ENCODE results near the gene ADTRP. TPM values are rescaled to one million over a fixed set of nuclear protein-coding genes. Genes with fewer than 3 reads are reported as not detected.
A peak's percentile ranks its signal among the peaks of the same experiment; 100 is the strongest.

The ADTRP gene
- total RNA-seq, 1 donor from 2014 or later: 0.33 TPM

DNA sequence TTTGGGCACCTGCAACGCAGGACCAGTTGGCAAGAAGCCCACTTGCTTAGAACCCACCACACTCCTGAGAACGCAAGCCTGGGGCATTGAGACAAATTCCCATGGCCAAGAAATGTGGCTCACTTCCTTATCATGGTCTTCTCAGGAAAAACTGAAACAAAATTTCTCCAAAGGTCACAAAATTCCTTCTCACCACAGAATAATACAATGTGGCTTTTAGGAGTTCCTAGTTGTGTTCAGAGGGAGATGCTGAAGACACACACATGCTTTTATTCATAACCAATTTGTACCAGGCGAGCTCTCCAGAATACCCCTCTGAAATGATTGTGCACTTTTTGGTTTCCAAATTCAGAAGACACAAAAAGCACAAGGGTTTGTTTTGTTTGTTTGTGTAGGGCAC is 31.6 kb downstream of the ADTRP start:
- Histone ChIP-seq H3K27me3 (ENCODE audit: low read depth) (no peaks in the 10 kb centered on the region), H3K9me3 (replicated peaks) (no peaks in the 10 kb centered on the region), H3K4me1 (peaks cover 21% of the 10 kb centered on the region), H3K27ac (replicated peaks) (no peak overlapping the region), H3K36me3 (no peaks in the 10 kb centered on the region), H3K4me3 (no peak overlapping the region)
- DNase-seq: no peak
- TF ChIP-seq, protein P1, sequence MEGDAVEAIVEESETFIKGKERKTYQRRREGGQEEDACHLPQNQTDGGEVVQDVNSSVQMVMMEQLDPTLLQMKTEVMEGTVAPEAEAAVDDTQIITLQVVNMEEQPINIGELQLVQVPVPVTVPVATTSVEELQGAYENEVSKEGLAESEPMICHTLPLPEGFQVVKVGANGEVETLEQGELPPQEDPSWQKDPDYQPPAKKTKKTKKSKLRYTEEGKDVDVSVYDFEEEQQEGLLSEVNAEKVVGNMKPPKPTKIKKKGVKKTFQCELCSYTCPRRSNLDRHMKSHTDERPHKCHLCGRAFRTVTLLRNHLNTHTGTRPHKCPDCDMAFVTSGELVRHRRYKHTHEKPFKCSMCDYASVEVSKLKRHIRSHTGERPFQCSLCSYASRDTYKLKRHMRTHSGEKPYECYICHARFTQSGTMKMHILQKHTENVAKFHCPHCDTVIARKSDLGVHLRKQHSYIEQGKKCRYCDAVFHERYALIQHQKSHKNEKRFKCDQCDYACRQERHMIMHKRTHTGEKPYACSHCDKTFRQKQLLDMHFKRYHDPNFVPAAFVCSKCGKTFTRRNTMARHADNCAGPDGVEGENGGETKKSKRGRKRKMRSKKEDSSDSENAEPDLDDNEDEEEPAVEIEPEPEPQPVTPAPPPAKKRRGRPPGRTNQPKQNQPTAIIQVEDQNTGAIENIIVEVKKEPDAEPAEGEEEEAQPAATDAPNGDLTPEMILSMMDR (IDR thresholded peaks at IDR 0.05; ENCODE audit: borderline replicate concordance): no peak
- intact Hi-C loops (cut with micrococcal nuclease): no loop called here

DNA sequence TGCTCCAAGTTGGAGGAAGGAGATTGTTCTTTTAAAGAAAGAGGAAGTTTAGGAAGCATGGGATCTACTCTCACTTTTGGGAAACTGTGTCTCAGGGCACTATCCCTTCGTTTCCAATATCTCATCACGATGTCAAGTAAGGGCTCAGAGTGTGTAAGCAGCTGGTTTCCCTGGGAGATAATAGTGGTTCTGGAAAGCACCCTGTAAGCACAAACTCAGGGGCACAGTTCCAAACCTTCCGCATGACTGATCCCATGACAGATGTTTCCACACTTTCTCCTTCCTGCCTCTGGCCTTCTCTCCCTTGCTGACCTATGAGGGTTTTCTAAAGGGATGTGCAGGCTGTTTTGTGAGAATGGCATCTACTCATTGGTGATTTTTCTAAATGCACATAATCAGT is 33.9 kb downstream of the ADTRP start:
- no peak overlapping the region for H3K4me3 ChIP-seq
- peak overlapping the region; percentile 71 for H3K27ac ChIP-seq (replicated peaks)
- intact Hi-C loops (cut with micrococcal nuclease): no loop called here
- H3K9me3 ChIP-seq (replicated peaks): no peaks in the 10 kb centered on the region
- peak; percentile 45 for DNase-seq
- H3K27me3 ChIP-seq (ENCODE audit: low read depth): no peaks in the 10 kb centered on the region
- H3K4me1 ChIP-seq: peaks cover 21% of the 10 kb centered on the region
- TF ChIP-seq, protein P1 (IDR thresholded peaks at IDR 0.05; ENCODE audit: borderline replicate concordance): no peak
- no peaks in the 10 kb centered on the region for H3K36me3 ChIP-seq

DNA sequence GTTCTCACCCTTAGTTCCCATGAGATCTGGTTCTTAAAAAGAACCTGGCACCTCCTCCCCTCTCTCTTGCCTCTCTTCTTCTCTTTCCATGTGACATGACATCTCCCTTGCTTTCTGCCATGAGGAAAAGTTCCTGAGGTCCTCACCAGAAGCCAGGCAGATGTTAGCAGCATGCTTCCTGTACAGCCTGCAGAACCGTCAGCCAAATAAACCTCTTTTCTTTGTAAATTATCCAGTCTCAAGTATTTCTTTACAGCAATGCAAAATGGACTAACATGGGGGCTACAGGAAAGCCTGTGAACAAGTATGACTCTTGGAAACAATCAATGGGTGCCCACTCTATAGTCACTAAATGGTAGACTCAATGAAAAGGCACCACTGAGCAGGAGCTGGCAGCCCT is 34.5 kb downstream of the ADTRP start:
- intact Hi-C loops (cut with micrococcal nuclease): no loop called here
- Histone ChIP-seq H3K9me3 (replicated peaks) (no peaks in the 10 kb centered on the region), H3K36me3 (no peaks in the 10 kb centered on the region), H3K4me1 (peaks cover 21% of the 10 kb centered on the region), H3K27ac (replicated peaks) (peak overlapping the region; percentile 71), H3K27me3 (ENCODE audit: low read depth) (no peaks in the 10 kb centered on the region), H3K4me3 (no peak overlapping the region)
- TF ChIP-seq, protein P1 (IDR thresholded peaks at IDR 0.05; ENCODE audit: borderline replicate concordance): no peak
- DNase-seq: no peak

DNA sequence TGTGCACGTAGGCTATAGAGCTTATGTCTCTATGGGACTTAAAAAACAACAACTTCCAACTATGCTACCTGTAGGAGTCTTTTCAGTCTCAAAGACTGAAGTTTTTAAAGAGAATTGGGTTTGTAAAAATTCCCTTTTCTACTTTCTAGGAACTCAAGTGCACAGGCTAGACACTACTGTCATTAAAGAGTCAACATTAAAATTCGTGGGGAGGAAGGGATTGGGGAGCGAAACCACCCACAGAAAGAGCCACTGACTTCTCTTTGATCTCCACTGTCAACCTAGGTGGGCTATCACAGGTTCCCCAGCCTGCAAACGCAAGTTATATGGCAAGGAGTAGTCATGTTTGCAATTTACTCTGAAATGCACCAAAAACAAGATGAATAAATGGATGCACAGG is 37.7 kb downstream of the ADTRP start:
- no peaks in the 10 kb centered on the region for H3K36me3 ChIP-seq
- no peak overlapping the region for H3K27ac ChIP-seq (replicated peaks)
- TF ChIP-seq, protein P1 (IDR thresholded peaks at IDR 0.05; ENCODE audit: borderline replicate concordance): no peak
- intact Hi-C loops (cut with micrococcal nuclease): no loop called here
- H3K27me3 ChIP-seq (ENCODE audit: low read depth): peaks cover 20% of the 10 kb centered on the region
- no peak for DNase-seq
- peaks cover 21% of the 10 kb centered on the region for H3K4me1 ChIP-seq
- H3K9me3 ChIP-seq (replicated peaks): no peaks in the 10 kb centered on the region
- H3K4me3 ChIP-seq: no peak overlapping the region

DNA sequence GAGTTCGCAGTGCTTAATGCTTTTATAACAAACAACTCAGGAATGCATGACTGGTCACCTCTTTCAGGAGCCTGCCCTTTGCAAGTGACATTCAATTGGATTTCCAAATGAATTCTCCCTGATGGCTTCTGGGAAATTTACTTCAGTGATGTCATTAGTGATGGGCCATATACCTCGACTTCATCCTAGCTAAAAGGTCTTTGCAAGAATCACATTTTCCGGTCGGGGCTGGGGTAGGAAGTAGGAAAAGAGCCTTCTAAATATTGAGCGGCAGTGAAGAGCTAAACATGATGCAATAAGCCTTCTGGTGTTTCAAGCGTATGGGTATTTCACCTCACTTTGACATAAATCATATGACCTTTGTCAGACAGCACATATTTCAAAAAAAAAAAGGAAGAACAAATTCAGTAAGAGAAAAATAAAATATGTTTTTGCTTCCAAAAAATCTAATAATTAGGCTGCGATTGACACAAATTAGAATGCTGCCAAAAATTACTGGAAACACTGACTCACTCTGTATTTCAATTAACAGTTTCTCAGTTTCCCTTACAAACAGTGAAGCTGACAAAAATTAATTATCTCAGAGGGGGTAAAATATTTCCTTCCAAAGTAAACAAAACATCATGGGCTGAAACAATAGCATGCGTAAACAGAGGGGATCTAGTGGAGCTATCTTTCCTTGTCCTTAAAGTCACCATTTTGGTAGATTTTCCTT is 39.8 kb downstream of the ADTRP start:
- intact Hi-C loops (cut with micrococcal nuclease): no loop called here
- H3K9me3 ChIP-seq (replicated peaks): no peaks in the 10 kb centered on the region
- peaks cover 28% of the 10 kb centered on the region for H3K27me3 ChIP-seq (ENCODE audit: low read depth)
- TF ChIP-seq, protein P1 (IDR thresholded peaks at IDR 0.05; ENCODE audit: borderline replicate concordance): no peak
- no peak overlapping the region for H3K27ac ChIP-seq (replicated peaks)
- peaks cover 6% of the 10 kb centered on the region for H3K4me1 ChIP-seq
- H3K4me3 ChIP-seq: no peak overlapping the region
- DNase-seq: no peak
- no peaks in the 10 kb centered on the region for H3K36me3 ChIP-seq
